HepG2 (cell line): ENCODE results near the gene ESPNL. TPM values are rescaled to one million over a fixed set of nuclear protein-coding genes. Genes with fewer than 3 reads are reported as not detected.
A peak's percentile ranks its signal among the peaks of the same experiment; 100 is the strongest.

Experiments
- ATAC-seq: fragments of 200-7000 bp; cut with Tn5 transposase; 3 replicates; pipeline ENCODE4 v1.9.1; 2020; ENCODE audit warnings: mild to moderate bottlenecking, moderate library complexity
- BruUV-seq: library from RNA; stranded (reverse); fragments of 400-500 nt; replicated peaks from 2 replicates; lab custom pipeline; 2021; lab: Mats Ljungman, UMichigan
- CTCF ChIA-PET: fragments of 300-600 bp; formaldehyde crosslinking; extraction: SDS; loops from one replicate; lab custom pipeline; 2021; ENCODE audit warnings: low total read pairs, inconsistent platforms, low intra/inter-chr PET ratio; lab: Yijun Ruan, JAX
- POLR2A ChIA-PET: fragments of 350-600 bp; sonication (Branson Sonifier 250); formaldehyde crosslinking; loops from one replicate; lab custom pipeline; 2020; ENCODE audit warnings: antibody characterized with exemption, inconsistent platforms; lab: Yijun Ruan, JAX
- DNase-seq: peaks from one replicate; pipeline ENCODE4 v3.0.0-alpha.2; 2015; ENCODE audit warnings: low spot score
- FAIRE-seq: peaks from 3 replicates; lab custom pipeline; 2011; peaks lifted over from hg19 to GRCh38; lab: Jason Lieb, UNC
- H2AFZ ChIP-seq: one replicate; pipeline ENCODE4 v1.6.1; 2011; ENCODE audit warnings: low read length, inconsistent platforms
- H3K27ac ChIP-seq: fragments of 300-600 bp; 3 replicates; pipeline ENCODE4 v1.8.0; 2011; ENCODE audit warnings: mixed run types, mild to moderate bottlenecking, mixed read lengths, low read length, inconsistent platforms; ENCODE audit not compliant: insufficient read depth; ENCODE audit errors: extremely low read length
- H3K27me3 ChIP-seq, 2 experiments: fragments of 200-600 bp in 1 of 2; 2 replicates in 1 of 2; 3 replicates in 1 of 2; pipeline versions ENCODE4 v1.6.0 to v1.8.0; 2011; ENCODE audit warnings: low read length in 2 of 2, mild to moderate bottlenecking in 2 of 2, moderate library complexity in 2 of 2, inconsistent platforms in 1 of 2; ENCODE audit not compliant: insufficient read depth in 2 of 2, control insufficient read depth in 1 of 2
- H3K36me3 ChIP-seq, 2 experiments: fragments of 200-600 bp in 1 of 2; replicated peaks in 1 of 2; 2 replicates in 1 of 2; 3 replicates in 1 of 2; pipeline versions ENCODE4 v1.5.1 to v1.8.0; 2011; ENCODE audit warnings: low read length in 2 of 2, inconsistent platforms in 1 of 2; ENCODE audit not compliant: insufficient read depth in 2 of 2, control insufficient read depth in 1 of 2
- H3K4me1 ChIP-seq: 2 replicates; pipeline ENCODE4 v1.5.1; 2012; ENCODE audit warnings: low read length, inconsistent platforms; ENCODE audit not compliant: insufficient read depth
- H3K4me2 ChIP-seq: 2 replicates; pipeline ENCODE4 v1.6.0; 2011; ENCODE audit warnings: low read depth, low read length, inconsistent platforms
- H3K4me3 ChIP-seq, 3 experiments: fragments of 200-600 bp in 1 of 3; sonication (generic), shearing (Covaris generic) in 1 of 3; replicated peaks in 1 of 3; 2 replicates each; pipeline ENCODE4 v1.5.1; 2011 to 2016; ENCODE audit warnings: low read length in 3 of 3, inconsistent platforms in 2 of 3, low read depth in 2 of 3, mild to moderate bottlenecking in 2 of 3, control low read depth in 1 of 3, mixed read lengths in 1 of 3; ENCODE audit not compliant: insufficient read depth in 1 of 3
- H3K79me2 ChIP-seq: one replicate; pipeline ENCODE4 v1.6.1; 2011; ENCODE audit warnings: low read length, inconsistent platforms; ENCODE audit not compliant: insufficient read depth
- H3K9ac ChIP-seq: 2 replicates; pipeline ENCODE4 v1.6.0; 2011; ENCODE audit warnings: mild to moderate bottlenecking, low read depth, low read length, inconsistent platforms; ENCODE audit not compliant: insufficient read depth
- H3K9me3 ChIP-seq: 2 replicates; pipeline ENCODE4 v1.5.1; 2012; ENCODE audit warnings: mild to moderate bottlenecking, low read length
- H4K20me1 ChIP-seq: 2 replicates; pipeline ENCODE4 v1.6.0; 2011; ENCODE audit warnings: inconsistent platforms, mild to moderate bottlenecking, low read length, moderate library complexity; ENCODE audit not compliant: insufficient read depth
- GPN1 ChIP-seq: sonication (generic); formaldehyde crosslinking; IDR thresholded peaks from 2 replicates; pipeline ENCODE4 v1.5.1; 2020; ENCODE audit warnings: missing genetic modification reagents, borderline replicate concordance
- HNRNPL ChIP-seq: fragments of 200-400 bp; formaldehyde crosslinking; IDR thresholded peaks from 2 replicates; pipeline ENCODE4 v1.6.1; 2017; ENCODE audit warnings: mild to moderate bottlenecking, low read depth, low read length
- LCORL ChIP-seq, 2 experiments: fragments of 450-650 bp in 1 of 2; sonication (generic) in 1 of 2; formaldehyde crosslinking in 1 of 2; IDR thresholded peaks; 2 replicates each; pipeline versions ENCODE4 v1.5.0 to v1.6.1; 2017 to 2020; ENCODE audit warnings: antibody characterized with exemption in 1 of 2, missing genetic modification reagents in 1 of 2
- NKX3-1 ChIP-seq: sonication (generic); formaldehyde crosslinking; IDR thresholded peaks from 2 replicates; pipeline ENCODE4 v1.5.0; 2020; ENCODE audit warnings: missing genetic modification reagents
- SPEN ChIP-seq: sonication (generic); formaldehyde crosslinking; IDR thresholded peaks from 2 replicates; pipeline ENCODE4 v1.5.1; 2020; ENCODE audit warnings: low read depth, mild to moderate bottlenecking, missing genetic modification reagents
- SSRP1 ChIP-seq: IDR thresholded peaks from 2 replicates; pipeline ENCODE4 v1.6.1; 2016; ENCODE audit warnings: control low read depth
- ZBTB38 ChIP-seq: sonication (generic); formaldehyde crosslinking; IDR thresholded peaks from 2 replicates; pipeline ENCODE4 v1.5.1; 2020; ENCODE audit warnings: mild to moderate bottlenecking, missing genetic modification reagents
- ZFX ChIP-seq: sonication (generic); formaldehyde crosslinking; IDR thresholded peaks from 2 replicates; pipeline ENCODE4 v1.4.0; 2020; ENCODE audit warnings: mild to moderate bottlenecking, low read depth, missing genetic modification reagents, moderate library complexity
- ZNF337 ChIP-seq: sonication (generic); formaldehyde crosslinking; IDR thresholded peaks from 2 replicates; pipeline ENCODE4 v1.5.1; 2020; ENCODE audit warnings: missing genetic modification reagents, low read depth, mild to moderate bottlenecking, borderline replicate concordance
- ZNF672 ChIP-seq: sonication (generic); formaldehyde crosslinking; IDR thresholded peaks from 2 replicates; pipeline ENCODE4 v1.8.1; 2022; ENCODE audit warnings: missing genetic modification reagents
- ZNF777 ChIP-seq: sonication (generic); formaldehyde crosslinking; IDR thresholded peaks from 2 replicates; pipeline ENCODE4 v1.4.0; 2020; ENCODE audit warnings: missing genetic modification reagents
- ZNF781 ChIP-seq: sonication (generic); formaldehyde crosslinking; IDR thresholded peaks from 2 replicates; pipeline ENCODE4 v1.5.1; 2020; ENCODE audit warnings: borderline replicate concordance, mild to moderate bottlenecking, missing genetic modification reagents; ENCODE audit errors: not compliant biosample characterization
- ZXDC ChIP-seq: sonication (generic); formaldehyde crosslinking; IDR thresholded peaks from 2 replicates; pipeline ENCODE4 v1.5.0; 2020; ENCODE audit warnings: mild to moderate bottlenecking, missing genetic modification reagents
- WGBS: methylation state at CpG from one replicate; pipeline ENCODE4 v1.1.6; 2017; ENCODE audit warnings: low lambda C conversion rate; 5-methylcytosine and 5-hydroxymethylcytosine counted together
- in situ Hi-C: cut with HindIII; loops from 2 replicates; pipeline ENCODE4 v1.10.0; 2017; ENCODE audit warnings: low pct_unique_long_range_greater_than_20kb; ENCODE audit not compliant: extremely low pct_ligation_motif_present
- intact Hi-C: fragments of 100-400 bp; cut with micrococcal nuclease; formaldehyde crosslinking; loops from one replicate; pipeline ENCODE4 v1.10.0; 2022; ENCODE audit not compliant: unreplicated experiment
- polyA plus RNA-seq, 8 experiments: library from polyadenylated mRNA; depleted of rRNA in 3 of 8; stranded (reverse) in 7 of 8; unstranded in 1 of 8; fragments of >200 nt; fragmentation: Illumina TruSeq in 4 of 8; extraction: Trizol in 4 of 8; gene quantifications; 2 replicates each; pipeline versions ENCODE4 v1.2.1 to v1.2.3, GENCODE V29; 2011 to 2016; ENCODE audit warnings: low read depth in 4 of 8, missing spikeins in 1 of 8, mixed read lengths in 1 of 8; ENCODE audit not compliant: insufficient read depth in 1 of 8
- total RNA-seq, 5 experiments: library from RNA; depleted of rRNA; stranded (reverse); fragments of >200 nt; fragmentation: Illumina TruSeq; extraction: Trizol; gene quantifications; 2 replicates each; pipeline ENCODE4 v1.2.3, GENCODE V29; 2016; ENCODE audit warnings: low read depth in 1 of 5
- TF ChIP-seq, protein P1 (sequence below): sonication (generic); formaldehyde crosslinking; IDR thresholded peaks from 2 replicates; pipeline ENCODE4 v1.4.0; 2020; ENCODE audit warnings: missing genetic modification reagents

ESPNL gene
- total and polyA plus RNA-seq, 2 of the 13 experiments (the other 11 are each of a cell fraction or from before 2014, with no cell fraction given) = 0.45 to 0.80 TPM

DNA sequence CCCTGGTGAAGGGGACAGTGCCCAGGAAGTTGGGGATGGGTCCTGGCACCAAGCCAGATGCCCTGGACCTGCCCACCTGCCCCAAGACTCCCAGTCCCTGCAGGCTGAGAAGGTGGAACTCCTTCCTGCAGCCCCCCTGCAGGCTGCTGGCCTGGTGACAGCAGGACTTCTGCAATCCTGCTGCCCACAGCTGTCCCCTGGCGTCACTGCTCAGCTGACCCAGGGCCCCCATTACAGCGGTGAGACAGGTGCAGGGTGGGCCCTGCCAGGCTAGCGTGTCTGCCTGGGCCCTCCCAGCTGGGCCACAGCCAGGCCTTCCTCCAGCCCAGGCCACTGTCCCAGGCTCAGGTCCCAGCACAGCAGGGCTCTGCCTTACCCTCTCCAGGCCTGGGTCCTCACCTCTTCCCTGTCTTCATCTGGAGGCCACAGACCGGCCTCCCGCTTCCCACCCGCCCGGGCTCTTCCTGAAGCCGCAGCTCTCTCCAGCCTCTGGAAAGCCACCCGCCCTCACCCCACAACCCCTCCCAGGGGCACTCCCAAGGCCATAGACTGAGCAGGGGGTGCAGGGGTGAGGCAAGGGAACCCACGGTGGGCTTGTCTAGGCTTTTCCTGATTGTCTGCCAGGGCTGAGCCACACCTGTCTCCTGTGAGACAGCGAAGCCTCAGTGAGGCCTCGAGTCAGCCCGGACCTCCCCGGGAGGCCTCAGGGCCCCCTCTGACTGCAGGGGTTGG, 49.9 kb downstream of the ESPNL start (continued):
- TF ChIP-seq LCORL (IDR thresholded peaks at IDR 0.05) (peak; percentile 66), LCORL (CRISPR knock-in tag; IDR thresholded peaks at IDR 0.05) (no peak), GPN1 (no peak), NKX3-1 (CRISPR knock-in tag) (no peak), SSRP1 (no peak)

- Histone ChIP-seq H2AFZ (no peak overlapping the region), H3K4me1 (0 out of 2 replicates have a peak, but pooled peaks cover 21% of the 10 kb centered on the region), H3K79me2 (no peaks in the 10 kb centered on the region), H3K4me3 (peak overlapping the region in 2 of 3 experiments; percentile 5 to 45; a peak in 1 of 6 replicates), H4K20me1 (no peaks in the 10 kb centered on the region), H3K9me3 (no peaks in the 10 kb centered on the region), H3K4me2 (peak overlapping the region; percentile 48), H3K36me3 (no peaks in the 10 kb centered on the region), H3K27ac (no peak overlapping the region), H3K27me3 (peaks cover 27 to 61% of the 10 kb centered on the region in 2 experiments), H3K9ac (no peak overlapping the region)
- CTCF ChIA-PET = no interaction called here
- ATAC-seq (peak; percentile 4; the same call in 2 of the 3 replicates), FAIRE-seq (no peak), DNase-seq (no peak)
- intact Hi-C loops (no loop called here), in situ Hi-C loops (no loop called here)
- POLR2A ChIA-PET = interaction anchor here (1.7 kb wide), 1 partner anchor 90 kb away, joined by 5 read pairs; the partner anchor contains the start of gene SCLY
- WGBS = 42% methylated on average over 6 of the region's 25 CpGs
- BruUV-seq = no TSS peak
- TF ChIP-seq SPEN (0 out of 2 replicates have a peak, but pooled peaks have one; percentile 19), HNRNPL (0 out of 2 replicates have a peak, but pooled peaks have one; percentile 10), ZFX (CRISPR knock-in tag) (0 out of 2 replicates have a peak, but pooled peaks have one; percentile 1), ZNF337 (no peak), ZNF781 (CRISPR knock-in tag) (no peak), ZNF777 (CRISPR knock-in tag) (0 out of 2 replicates have a peak, but pooled peaks have one; percentile 3), ZXDC (CRISPR knock-in tag) (no peak), ZBTB38 (CRISPR knock-in tag) (no peak), ZNF672 (CRISPR knock-in tag) (no peak)
- TF ChIP-seq, protein P1, sequence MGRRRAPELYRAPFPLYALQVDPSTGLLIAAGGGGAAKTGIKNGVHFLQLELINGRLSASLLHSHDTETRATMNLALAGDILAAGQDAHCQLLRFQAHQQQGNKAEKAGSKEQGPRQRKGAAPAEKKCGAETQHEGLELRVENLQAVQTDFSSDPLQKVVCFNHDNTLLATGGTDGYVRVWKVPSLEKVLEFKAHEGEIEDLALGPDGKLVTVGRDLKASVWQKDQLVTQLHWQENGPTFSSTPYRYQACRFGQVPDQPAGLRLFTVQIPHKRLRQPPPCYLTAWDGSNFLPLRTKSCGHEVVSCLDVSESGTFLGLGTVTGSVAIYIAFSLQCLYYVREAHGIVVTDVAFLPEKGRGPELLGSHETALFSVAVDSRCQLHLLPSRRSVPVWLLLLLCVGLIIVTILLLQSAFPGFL (CRISPR knock-in tag) = no peak
Measured at GRCh38 chr2:238150686-238151085, 50.5 kb downstream of the ESPNL start.
